Thoracic aorta (tissue), 2 donors: Measurements from ENCODE around the gene SPATA46. TPM values are rescaled to one million over a fixed set of nuclear protein-coding genes. Genes with fewer than 3 reads are reported as not detected.

Source experiments
- ATAC-seq: fragments of 150-250 bp; one replicate; pipeline ENCODE4 v1.8.0; 2017; ENCODE audit warnings: low read depth; ENCODE audit not compliant: insufficient number of reproducible peaks, low FRiP score
- DNase-seq: peaks from one replicate; pipeline ENCODE4 v3.0.0-alpha.2; 2020; ENCODE audit warnings: low spot score
- H3K27ac ChIP-seq, 2 donors: fragments of 200-600 bp; sonication (generic); 1 replicate in 1 of 2; 2 replicates in 1 of 2; pipeline ENCODE4 v1.5.1; 2016; ENCODE audit warnings: mild to moderate bottlenecking in 2 of 2, moderate library complexity in 2 of 2
- H3K27me3 ChIP-seq: fragments of 200-600 bp; sonication (generic); replicated peaks from 2 replicates; pipeline ENCODE4 v1.6.0; 2016; ENCODE audit warnings: mild to moderate bottlenecking; ENCODE audit not compliant: insufficient read depth
- H3K36me3 ChIP-seq: fragments of 200-600 bp; sonication (generic); one replicate; pipeline ENCODE4 v1.5.1; 2016
- H3K4me1 ChIP-seq, 2 donors: fragments of 200-600 bp; sonication (generic); 1 replicate in 1 of 2; 2 replicates in 1 of 2; pipeline versions ENCODE4 v1.5.1 to v1.6.0; 2016; ENCODE audit warnings: low read depth in 2 of 2, mild to moderate bottlenecking in 1 of 2; ENCODE audit not compliant: control insufficient read depth in 1 of 2
- H3K4me3 ChIP-seq: fragments of 200-600 bp; sonication (generic); 2 replicates; pipeline ENCODE4 v1.5.1; 2016; ENCODE audit warnings: mild to moderate bottlenecking
- H3K9me3 ChIP-seq: fragments of 200-600 bp; sonication (generic); 2 replicates; pipeline ENCODE4 v1.5.1; 2016
- CTCF ChIP-seq: fragments of 200-600 bp; sonication (generic); IDR thresholded peaks from one replicate; pipeline ENCODE4 v1.5.1; 2019; ENCODE audit warnings: antibody characterized with exemption
- total RNA-seq, 2 donors: library from RNA; depleted of rRNA; stranded (reverse); fragments of >200 nt; gene quantifications; one replicate each; pipeline versions ENCODE4 v1.1.0 to v1.2.3, GENCODE V29; 2016

SPATA46 gene
- total RNA-seq, 2 donors from 2014 or later: not detected

GRCh38 chr1:162365284-162366020 is 11.2 kb downstream of the SPATA46 start:
- no peak for DNase-seq
- H3K9me3 ChIP-seq: no peaks in the 10 kb centered on the region
- ATAC-seq: no peak
- H3K27me3 ChIP-seq: no peaks in the 10 kb centered on the region
- no peak for TF ChIP-seq CTCF
- no peaks in the 10 kb centered on the region for H3K36me3 ChIP-seq
- no peak overlapping the region for H3K4me3 ChIP-seq
- no peaks in the 10 kb centered on the region for H3K4me1 ChIP-seq
- no peak overlapping the region for H3K27ac ChIP-seq

GRCh38 chr1:162364498-162364897 is 12.2 kb downstream of the SPATA46 start:
- H3K4me1 ChIP-seq: no peaks in the 10 kb centered on the region
- TF ChIP-seq CTCF: no peak

DNA sequence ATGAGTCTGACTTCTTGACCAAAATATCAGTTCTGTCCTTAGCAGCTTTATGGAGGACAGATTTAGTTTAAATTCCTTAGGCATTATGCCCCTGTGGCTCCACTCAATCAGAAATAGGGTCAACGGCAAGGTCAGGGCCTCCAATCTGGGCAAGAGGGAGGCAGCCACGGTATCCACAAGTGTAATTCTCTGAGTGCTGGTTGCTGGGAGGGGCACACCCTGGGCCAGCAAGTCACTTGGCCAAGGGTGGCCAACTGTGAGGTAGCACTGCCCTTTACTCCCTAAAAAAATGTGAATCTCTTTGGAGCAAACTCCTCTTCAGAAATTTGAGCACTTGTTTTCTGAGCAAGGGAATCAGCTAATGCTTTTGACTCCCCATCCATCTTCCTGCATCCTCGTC is 12.8 kb downstream of the SPATA46 start:
- DNase-seq: no peak
- H3K27me3 ChIP-seq: no peaks in the 10 kb centered on the region
- no peaks in the 10 kb centered on the region for H3K4me1 ChIP-seq
- no peak overlapping the region for H3K27ac ChIP-seq
- no peak for ATAC-seq
- H3K4me3 ChIP-seq: no peak overlapping the region
- no peaks in the 10 kb centered on the region for H3K36me3 ChIP-seq
- TF ChIP-seq CTCF: no peak
- no peaks in the 10 kb centered on the region for H3K9me3 ChIP-seq

More at GRCh38 chr1:162364498-162364897, 12.2 kb downstream of the SPATA46 start:
- no peak overlapping the region for H3K27ac ChIP-seq
- no peaks in the 10 kb centered on the region for H3K9me3 ChIP-seq
- ATAC-seq (no peak), DNase-seq (no peak)
- H3K27me3 ChIP-seq: no peaks in the 10 kb centered on the region
- H3K36me3 ChIP-seq: no peaks in the 10 kb centered on the region
- no peak overlapping the region for H3K4me3 ChIP-seq

DNA sequence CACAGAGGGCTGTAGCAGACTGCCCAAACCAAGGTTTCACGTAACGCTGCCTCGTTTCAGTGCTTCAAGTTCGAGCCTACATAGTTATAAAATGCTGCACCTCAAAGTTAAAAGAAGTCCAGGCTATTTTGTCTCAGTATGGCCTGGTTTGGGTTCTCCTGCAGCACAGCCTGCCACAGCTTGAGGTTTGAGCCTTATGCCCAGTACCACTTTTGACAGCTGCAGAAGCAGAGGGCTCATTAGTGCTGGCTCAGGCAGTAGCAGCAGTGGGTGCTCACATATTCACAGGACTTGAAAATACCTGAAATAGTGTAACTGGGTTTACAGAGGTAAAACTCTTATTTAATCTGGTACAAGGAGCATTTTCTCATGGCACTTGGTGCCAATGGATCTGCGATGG is 15.3 kb downstream of the SPATA46 start:
- DNase-seq (no peak), ATAC-seq (no peak)
- no peaks in the 10 kb centered on the region for H3K4me1 ChIP-seq
- no peak overlapping the region for H3K27ac ChIP-seq
- no peak for TF ChIP-seq CTCF
- H3K4me3 ChIP-seq: no peak overlapping the region
- no peaks in the 10 kb centered on the region for H3K9me3 ChIP-seq
- H3K36me3 ChIP-seq: no peaks in the 10 kb centered on the region
- H3K27me3 ChIP-seq: no peaks in the 10 kb centered on the region

GRCh38 chr1:162360874-162361260 is 15.8 kb downstream of the SPATA46 start:
- no peaks in the 10 kb centered on the region for H3K27me3 ChIP-seq
- TF ChIP-seq CTCF: no peak

More at GRCh38 chr1:162360874-162361260, 15.8 kb downstream of the SPATA46 start:
- ATAC-seq (no peak), DNase-seq (no peak)
- no peaks in the 10 kb centered on the region for H3K4me1 ChIP-seq
- H3K36me3 ChIP-seq: no peaks in the 10 kb centered on the region
- no peaks in the 10 kb centered on the region for H3K9me3 ChIP-seq
- H3K4me3 ChIP-seq: no peak overlapping the region
- H3K27ac ChIP-seq: no peak overlapping the region
